ENCODE measurements around the gene DCBLD1.
"Not testable (repeated sequence)": the region's sequence is repeated elsewhere in the genome, so short reads cannot be mapped to it uniquely, and the experiment has no call there.

DCBLD1 gene

GRCh38 chr6:117482240-117483003 lies at the start of gene DCBLD1:
TSS of gene DCBLD1 (plus strand) at chr6:117482674. CDS start at chr6:117482782, 108 bp downstream.
- DNase-seq, result peak; percentile 78

- peak; percentile 13 for DNase-seq
These were observed 41.6 kb upstream of the DCBLD1 start for GRCh38 chr6:117440706-117441525.

- DNase-seq, result no peak
These were observed 40.6 kb upstream of the DCBLD1 start for GRCh38 chr6:117441824-117442264.

- not testable (repeated sequence) for DNase-seq
These were observed 40.2 kb upstream of the DCBLD1 start for GRCh38 chr6:117442313-117442712.

- DNase-seq, result no peak
These were observed 37.9 kb upstream of the DCBLD1 start for GRCh38 chr6:117444600-117444999.

- no peak for DNase-seq
These were observed 35.6 kb upstream of the DCBLD1 start for GRCh38 chr6:117446861-117447260.

- no peak for DNase-seq
These were observed 34.5 kb upstream of the DCBLD1 start for GRCh38 chr6:117448011-117448410.

- DNase-seq, result peak; percentile 13
These were observed 33.6 kb upstream of the DCBLD1 start for GRCh38 chr6:117448732-117449485.

- peak; percentile 90 for DNase-seq
These were observed 32.7 kb upstream of the DCBLD1 start for GRCh38 chr6:117449549-117450439.

GRCh38 chr6:117451671-117452070 lies 30.8 kb upstream of the DCBLD1 start:
- no peak for DNase-seq

- DNase-seq, result no peak
These were observed 26.2 kb upstream of the DCBLD1 start for GRCh38 chr6:117456250-117456649.

- DNase-seq, result no peak
These were observed 25.5 kb upstream of the DCBLD1 start for GRCh38 chr6:117456998-117457397.

- no peak for DNase-seq
These were observed 23.1 kb upstream of the DCBLD1 start for GRCh38 chr6:117459204-117459944.

GRCh38 chr6:117463762-117464665 lies 18.5 kb upstream of the DCBLD1 start:
- DNase-seq, result no peak

GRCh38 chr6:117464700-117465099 lies 17.8 kb upstream of the DCBLD1 start:
- DNase-seq, result no peak

- DNase-seq, result no peak
These were observed 16.8 kb upstream of the DCBLD1 start for GRCh38 chr6:117465691-117466090.

GRCh38 chr6:117467876-117468275 lies 14.6 kb upstream of the DCBLD1 start:
- DNase-seq, result no peak

GRCh38 chr6:117468527-117468926 lies 13.9 kb upstream of the DCBLD1 start:
- not testable (repeated sequence) for DNase-seq

GRCh38 chr6:117469356-117469755 lies 13.1 kb upstream of the DCBLD1 start:
- DNase-seq, result no peak

- no peak for DNase-seq
These were observed 12.7 kb upstream of the DCBLD1 start for GRCh38 chr6:117469791-117470190.

Measured in eye (tissue), 1 donor.